ENCODE data around the gene MAGI1.

- TF ChIP-seq, protein P1, sequence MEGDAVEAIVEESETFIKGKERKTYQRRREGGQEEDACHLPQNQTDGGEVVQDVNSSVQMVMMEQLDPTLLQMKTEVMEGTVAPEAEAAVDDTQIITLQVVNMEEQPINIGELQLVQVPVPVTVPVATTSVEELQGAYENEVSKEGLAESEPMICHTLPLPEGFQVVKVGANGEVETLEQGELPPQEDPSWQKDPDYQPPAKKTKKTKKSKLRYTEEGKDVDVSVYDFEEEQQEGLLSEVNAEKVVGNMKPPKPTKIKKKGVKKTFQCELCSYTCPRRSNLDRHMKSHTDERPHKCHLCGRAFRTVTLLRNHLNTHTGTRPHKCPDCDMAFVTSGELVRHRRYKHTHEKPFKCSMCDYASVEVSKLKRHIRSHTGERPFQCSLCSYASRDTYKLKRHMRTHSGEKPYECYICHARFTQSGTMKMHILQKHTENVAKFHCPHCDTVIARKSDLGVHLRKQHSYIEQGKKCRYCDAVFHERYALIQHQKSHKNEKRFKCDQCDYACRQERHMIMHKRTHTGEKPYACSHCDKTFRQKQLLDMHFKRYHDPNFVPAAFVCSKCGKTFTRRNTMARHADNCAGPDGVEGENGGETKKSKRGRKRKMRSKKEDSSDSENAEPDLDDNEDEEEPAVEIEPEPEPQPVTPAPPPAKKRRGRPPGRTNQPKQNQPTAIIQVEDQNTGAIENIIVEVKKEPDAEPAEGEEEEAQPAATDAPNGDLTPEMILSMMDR (conservative IDR thresholded peaks at IDR 0.05): no peak
- no peak for TF ChIP-seq ZFX (IDR thresholded peaks at IDR 0.05)
These were observed 667.7 kb downstream of the MAGI1 start for GRCh38 chr3:65371053-65371452.

Data from C4-2B (cell line).